Hepatocyte (in vitro differentiated cells): Measurements from ENCODE around the gene CRTC2.

Experiments used
- CTCF ChIP-seq: fragments of 200-600 bp; sonication (generic); IDR thresholded peaks from 2 replicates; pipeline ENCODE4 v1.5.1; 2016; ENCODE audit warnings: antibody characterized with exemption, mild to moderate bottlenecking; ENCODE audit not compliant: poor library complexity
- EZH2 ChIP-seq: fragments of 200-600 bp; sonication (generic); IDR thresholded peaks from 2 replicates; pipeline ENCODE4 v1.6.1; 2016; ENCODE audit warnings: antibody characterized with exemption, mild to moderate bottlenecking, borderline replicate concordance
- EZH2phosphoT487 ChIP-seq: fragments of 200-600 bp; sonication (generic); IDR thresholded peaks from one replicate; pipeline ENCODE4 v1.6.1; 2018; ENCODE audit warnings: antibody characterized with exemption, mild to moderate bottlenecking, low read depth, moderate library complexity; ENCODE audit not compliant: unreplicated experiment, severe bottlenecking

GRCh38 chr1:153938996-153939395 lies 19.4 kb downstream of the CRTC2 start:
- no peak for TF ChIP-seq CTCF
- TF ChIP-seq EZH2 = no peak
- TF ChIP-seq EZH2phosphoT487 = no peak
